ENCODE measurements around the gene GPC3.
"Not testable (repeated sequence)": the region's sequence is repeated elsewhere in the genome, so short reads cannot be mapped to it uniquely, and the experiment has no call there.

The GPC3 gene

DNA sequence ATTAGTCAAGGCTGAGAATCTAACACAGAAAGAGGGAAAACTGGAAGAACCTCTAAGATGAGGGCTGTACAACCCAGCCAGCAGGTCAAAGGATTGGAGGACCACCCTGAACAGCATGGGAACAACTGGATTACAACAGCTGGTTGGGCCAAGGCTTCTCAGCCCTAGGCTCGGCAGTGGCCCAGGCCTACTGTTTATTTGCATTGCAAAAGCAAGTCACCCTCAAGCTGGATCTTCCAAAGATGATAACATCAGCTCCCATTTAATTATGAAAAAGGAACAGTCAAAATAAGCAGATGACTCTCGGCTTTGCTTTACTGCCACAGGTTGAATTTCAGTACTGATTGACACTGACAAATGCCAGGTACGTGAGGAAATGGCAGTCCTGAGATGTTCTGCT lies 61.8 kb downstream of the GPC3 start:
- no peak for DNase-seq

DNA sequence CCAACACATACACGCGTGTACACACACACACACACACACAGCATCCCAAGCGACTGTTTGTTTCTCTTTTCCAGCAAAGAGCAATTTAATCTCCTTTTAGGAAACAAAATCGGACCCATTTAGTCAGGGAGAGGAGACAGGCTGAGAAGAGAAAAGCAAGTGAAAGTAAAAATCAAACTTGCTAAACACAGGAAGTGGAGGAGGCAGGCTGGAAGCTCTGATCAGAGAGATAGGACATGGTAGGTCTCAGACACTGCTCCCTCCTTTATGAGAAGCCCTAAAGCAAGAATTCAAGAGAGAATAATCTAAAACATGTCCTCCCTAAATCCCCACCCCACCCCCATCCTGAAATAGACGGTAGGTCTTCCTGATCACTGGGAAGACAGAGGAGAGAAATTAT lies 62.3 kb downstream of the GPC3 start:
- DNase-seq = no peak

- no peak for DNase-seq
Observed at GRCh38 chrX:133922390-133922771, 63.0 kb downstream of the GPC3 start.

DNA sequence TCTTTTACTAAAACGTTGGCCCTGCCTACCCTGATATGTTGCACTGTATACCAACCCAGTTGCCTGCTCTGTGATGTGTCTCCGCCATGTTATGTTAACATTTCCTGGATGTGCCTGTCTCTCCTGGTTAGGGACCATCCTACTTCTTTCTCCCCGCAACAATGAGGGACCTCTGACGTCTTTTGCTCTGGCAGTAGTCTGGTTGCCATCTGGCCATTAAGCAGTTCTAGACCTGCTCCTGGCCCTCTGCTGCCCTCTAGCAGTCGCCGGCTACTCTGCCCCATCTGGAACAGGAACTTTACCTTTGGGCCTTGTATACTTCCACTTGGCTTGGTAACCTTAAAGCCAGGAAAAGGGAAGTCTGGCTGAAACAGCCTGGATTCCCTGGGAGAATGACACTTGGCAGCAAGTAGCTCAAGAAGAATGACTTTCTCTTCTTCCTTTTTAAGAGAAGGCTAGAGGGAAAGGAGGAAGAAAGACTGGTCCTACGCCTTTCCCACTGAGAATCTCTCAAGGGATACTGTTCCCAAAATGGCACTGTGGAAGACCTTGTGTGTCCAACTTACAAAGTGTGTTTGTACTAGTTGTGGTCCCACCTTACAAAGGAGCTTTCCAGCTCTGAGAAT lies 63.5 kb downstream of the GPC3 start:
- DNase-seq = peak; percentile 84

DNA sequence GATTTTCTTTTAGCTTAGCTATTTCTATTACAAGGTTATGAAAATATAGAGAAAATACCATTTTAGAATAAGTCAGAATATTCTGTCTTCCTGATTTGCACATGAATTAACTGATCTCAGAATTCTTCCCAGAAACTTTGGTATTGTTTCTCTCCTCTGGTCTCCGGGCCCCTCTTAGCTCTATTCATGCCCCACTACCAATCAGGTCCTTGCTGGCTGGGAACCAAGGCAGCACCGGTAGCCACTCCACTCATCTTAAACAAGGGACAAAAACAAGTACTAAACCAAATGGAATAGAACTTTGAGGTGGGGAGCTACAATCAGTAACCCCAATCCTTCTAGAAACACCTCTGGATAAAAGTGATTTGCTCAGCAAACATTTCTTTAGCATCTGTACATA lies 64.3 kb downstream of the GPC3 start:
- no peak for DNase-seq

- DNase-seq = no peak
Observed at GRCh38 chrX:133918361-133918771, 67.0 kb downstream of the GPC3 start.

DNA sequence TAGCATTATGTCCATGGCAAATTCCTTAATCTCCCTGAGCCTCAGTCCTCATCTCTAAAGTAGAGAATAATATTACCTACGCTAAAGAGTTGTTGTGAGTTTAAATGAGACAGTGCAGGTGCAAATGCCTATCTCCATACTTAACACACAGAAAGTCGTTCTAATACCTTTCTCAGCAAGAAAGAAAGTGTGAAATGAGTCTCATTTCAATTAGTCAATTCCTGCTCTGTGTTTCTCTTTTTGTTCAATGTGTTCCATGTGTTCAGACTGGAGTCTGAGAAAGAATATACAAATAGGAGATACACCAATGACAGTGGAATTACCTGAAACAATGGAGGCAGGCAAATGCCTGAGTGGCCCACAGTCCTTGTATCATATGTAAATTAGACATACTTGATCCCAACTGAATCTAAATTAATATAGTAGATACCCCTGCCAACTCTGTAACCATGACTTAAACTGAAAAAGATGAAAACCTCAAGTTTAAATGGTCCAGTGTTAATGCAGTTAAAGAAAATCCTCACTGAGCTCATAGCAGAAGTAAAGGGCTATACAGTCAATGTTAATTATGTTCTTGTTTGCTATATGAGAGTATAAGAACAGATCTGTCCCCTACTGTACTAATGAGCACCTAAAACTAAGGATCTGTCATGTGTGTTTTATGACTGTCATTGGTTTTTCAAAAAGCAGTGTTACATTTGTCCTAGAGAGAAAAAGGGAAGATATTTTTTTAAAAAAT lies 68.2 kb downstream of the GPC3 start:
- DNase-seq = no peak

- DNase-seq = no peak
Observed at GRCh38 chrX:133913658-133914388, 71.6 kb downstream of the GPC3 start.

- no peak for DNase-seq
Observed at GRCh38 chrX:133913009-133913408, 72.4 kb downstream of the GPC3 start.

DNA sequence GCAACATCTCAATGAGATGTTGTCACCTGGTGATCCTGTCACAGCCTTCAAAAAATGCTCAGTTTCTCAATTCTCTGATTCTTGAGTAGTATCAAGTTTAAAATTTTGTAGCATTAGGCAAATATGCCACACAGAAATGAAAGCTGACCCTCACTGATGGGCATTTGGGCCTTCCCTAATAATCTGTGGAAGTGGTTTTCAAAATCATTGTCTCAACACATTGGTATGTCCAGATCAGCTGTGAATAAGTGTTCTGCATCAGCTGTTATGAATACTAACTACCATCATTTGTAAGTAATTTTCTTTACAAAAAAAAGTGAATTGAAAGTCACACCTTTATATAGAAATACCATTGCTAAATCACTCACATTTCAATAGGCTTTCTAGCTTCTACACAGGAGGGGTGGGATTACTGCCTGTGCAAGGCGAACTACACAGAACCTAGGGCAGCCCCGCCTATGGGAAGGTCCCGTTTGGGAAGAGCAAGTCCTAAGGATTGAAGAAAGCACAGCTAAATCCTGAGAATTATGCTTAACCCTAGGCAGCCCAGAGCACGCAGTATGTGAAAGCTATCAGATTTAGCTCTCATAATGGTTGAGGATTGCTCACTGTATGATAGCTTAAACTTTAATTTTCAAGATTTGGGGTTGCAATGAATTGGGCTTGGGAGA lies 73.4 kb downstream of the GPC3 start:
- DNase-seq = no peak

DNA sequence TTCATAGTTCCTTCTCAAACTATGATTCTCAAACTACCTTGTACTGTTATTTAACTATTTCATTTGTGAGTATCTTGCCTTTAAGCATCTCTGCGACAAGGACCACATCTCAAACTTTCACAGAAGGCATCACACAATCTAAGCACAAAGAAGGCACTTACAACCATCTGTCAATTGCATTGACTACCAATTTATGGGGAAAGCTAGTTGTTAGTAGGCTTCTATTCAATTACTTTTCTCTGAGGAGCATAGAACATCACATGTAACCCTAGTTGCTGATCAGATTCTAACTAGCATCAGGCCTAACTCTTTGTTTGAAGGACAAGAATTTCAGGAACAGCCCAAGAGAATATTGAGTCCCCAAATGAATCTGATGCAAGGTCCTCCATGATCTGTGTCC lies 74.9 kb downstream of the GPC3 start:
- no peak for DNase-seq

DNA sequence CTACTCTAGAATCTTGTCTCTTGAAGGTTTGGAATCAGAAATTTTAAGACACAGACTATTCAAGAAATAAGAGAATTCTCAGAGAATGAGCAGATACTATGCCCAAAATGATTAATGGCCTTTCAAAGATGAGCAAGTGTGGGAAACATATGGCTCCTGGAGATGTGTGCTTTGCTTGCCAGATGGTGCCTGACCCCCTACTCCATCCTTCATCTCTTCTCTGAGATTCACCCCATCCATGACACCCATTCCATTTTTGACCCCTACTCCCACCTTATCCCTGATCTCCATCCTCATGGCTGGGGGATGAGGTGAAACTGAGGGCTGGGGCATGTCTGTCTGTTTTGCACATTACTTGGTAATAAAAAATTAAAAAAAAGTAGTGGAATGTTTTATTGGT lies 75.5 kb downstream of the GPC3 start:
- DNase-seq = no peak

GRCh38 chrX:133908223-133908955 lies 77.0 kb downstream of the GPC3 start:
- DNase-seq = no peak

DNA sequence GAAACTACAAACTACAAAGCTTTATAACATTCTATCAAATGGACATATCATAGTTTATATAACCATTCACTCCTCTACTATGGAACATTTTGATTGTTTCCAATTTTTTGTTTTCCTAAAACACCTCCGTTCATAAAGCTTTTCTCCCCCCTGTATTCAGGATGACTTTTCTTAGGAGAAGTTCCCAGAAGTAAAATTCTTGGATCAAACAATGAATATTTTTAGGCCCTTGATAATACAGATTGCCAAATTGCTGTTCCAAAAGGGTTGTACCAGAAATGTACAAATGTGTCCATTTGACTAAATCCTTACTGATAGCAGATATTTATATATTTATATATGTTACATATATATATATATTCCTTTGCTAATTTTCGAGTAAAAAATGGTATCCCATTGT lies 77.8 kb downstream of the GPC3 start:
- DNase-seq = no peak

DNA sequence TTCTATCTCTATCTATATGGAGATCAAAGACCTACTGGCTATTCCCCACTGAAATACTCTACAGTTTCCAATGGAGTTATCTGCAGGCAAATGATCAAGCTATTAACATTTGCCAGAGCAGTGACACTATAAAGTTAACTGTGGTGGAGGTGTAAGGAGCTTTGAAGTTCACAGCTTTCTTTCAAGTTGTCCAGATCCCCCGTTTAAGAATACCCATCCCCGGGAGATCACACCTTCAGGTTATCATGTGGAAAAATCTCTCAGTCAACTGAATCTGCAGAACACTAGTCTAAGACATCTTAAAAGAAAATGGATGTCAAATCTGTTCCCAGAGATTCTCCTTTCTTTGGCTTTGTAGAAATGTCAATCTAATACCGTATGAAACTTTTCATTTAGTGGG lies 80.1 kb downstream of the GPC3 start:
- DNase-seq = no peak

- DNase-seq = peak; percentile 86
Observed at GRCh38 chrX:133897593-133898163, 87.7 kb downstream of the GPC3 start.

DNA sequence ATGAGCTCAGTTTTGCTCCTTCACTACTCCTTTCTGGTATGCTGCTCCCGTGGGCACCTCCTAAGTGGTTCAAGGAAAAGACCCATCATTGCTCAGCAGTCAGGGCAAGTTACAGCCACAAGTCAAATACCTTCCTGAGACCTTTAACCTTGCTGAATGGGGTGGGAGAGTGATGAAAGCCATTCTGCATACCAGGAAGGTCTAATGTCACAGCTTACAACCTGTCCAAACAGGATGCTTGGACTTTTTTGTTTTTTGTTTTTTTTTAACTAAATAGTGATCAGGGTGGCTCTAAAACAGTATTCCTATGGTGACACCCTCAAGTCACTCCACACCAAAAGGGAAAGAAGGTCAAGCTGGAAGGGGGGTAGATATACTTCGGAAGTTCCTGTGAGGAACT lies 93.1 kb downstream of the GPC3 start:
- no peak for DNase-seq

DNA sequence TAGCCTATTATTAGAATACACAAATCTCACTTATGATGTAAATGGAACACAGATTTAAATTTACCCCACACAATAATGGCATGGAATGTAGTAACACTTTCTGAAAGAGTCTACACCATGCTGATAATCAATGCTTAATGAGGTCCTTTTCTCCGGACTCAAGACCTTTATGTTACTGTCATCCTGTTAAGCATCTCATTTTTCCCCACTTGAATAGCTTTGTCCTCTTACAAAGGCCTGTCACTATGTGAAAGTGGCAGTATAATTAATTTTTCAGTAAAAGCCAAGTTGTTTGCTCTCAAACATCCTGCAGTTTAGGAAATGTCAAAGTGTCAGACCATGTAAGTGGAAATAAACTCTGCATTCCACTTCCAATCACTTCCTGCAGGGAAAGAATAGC lies 96.4 kb downstream of the GPC3 start:
- DNase-seq = no peak

GRCh38 chrX:133888084-133888483 lies 97.3 kb downstream of the GPC3 start:
- DNase-seq = not testable (repeated sequence)

GRCh38 chrX:133884430-133885394 lies 100.7 kb downstream of the GPC3 start:
- DNase-seq = no peak

- no peak for DNase-seq
Observed at GRCh38 chrX:133881893-133882292, 103.5 kb downstream of the GPC3 start.
